ENCODE measurements around the gene LAMB1.
"Not testable (repeated sequence)": the region's sequence is repeated elsewhere in the genome, so short reads cannot be mapped to it uniquely, and the experiment has no call there.

The LAMB1 gene

GRCh38 chr7:107957436-107957835 lies 45.5 kb downstream of the LAMB1 start:
- DNase-seq, result no peak
- in situ Hi-C loops (cut with HindIII; ENCODE audit: low pct_ligation_motif_present, low pct_unique_long_range_greater_than_20kb, low sequenced_read_pairs), result no loop called here

- DNase-seq; in situ Hi-C loops (cut with HindIII; ENCODE audit: low pct_ligation_motif_present, low pct_unique_long_range_greater_than_20kb, low sequenced_read_pairs): not testable (repeated sequence)
Measured at GRCh38 chr7:107956950-107957349, 46.0 kb downstream of the LAMB1 start.

- in situ Hi-C loops (cut with HindIII; ENCODE audit: low pct_ligation_motif_present, low pct_unique_long_range_greater_than_20kb, low sequenced_read_pairs), result no loop called here
- DNase-seq, result no peak
Measured at GRCh38 chr7:107955394-107955793, 47.6 kb downstream of the LAMB1 start.

- no peak for DNase-seq
- in situ Hi-C loops (cut with HindIII; ENCODE audit: low pct_ligation_motif_present, low pct_unique_long_range_greater_than_20kb, low sequenced_read_pairs), result no loop called here
Measured at GRCh38 chr7:107953924-107954303, 49.0 kb downstream of the LAMB1 start.

- in situ Hi-C loops (cut with HindIII; ENCODE audit: low pct_ligation_motif_present, low pct_unique_long_range_greater_than_20kb, low sequenced_read_pairs), result no loop called here
- no peak for DNase-seq
Measured at GRCh38 chr7:107953265-107953923, 49.6 kb downstream of the LAMB1 start.

- in situ Hi-C loops (cut with HindIII; ENCODE audit: low pct_ligation_motif_present, low pct_unique_long_range_greater_than_20kb, low sequenced_read_pairs), result no loop called here
- no peak for DNase-seq
Measured at GRCh38 chr7:107951896-107952295, 51.1 kb downstream of the LAMB1 start.

- DNase-seq, result no peak
- in situ Hi-C loops (cut with HindIII; ENCODE audit: low pct_ligation_motif_present, low pct_unique_long_range_greater_than_20kb, low sequenced_read_pairs), result no loop called here
Measured at GRCh38 chr7:107951172-107951787, 51.7 kb downstream of the LAMB1 start.

- DNase-seq, result no peak
- in situ Hi-C loops (cut with HindIII; ENCODE audit: low pct_ligation_motif_present, low pct_unique_long_range_greater_than_20kb, low sequenced_read_pairs), result no loop called here
Measured at GRCh38 chr7:107949443-107949935, 53.5 kb downstream of the LAMB1 start.

- peak; percentile 40 for DNase-seq
- in situ Hi-C loops (cut with HindIII; ENCODE audit: low pct_ligation_motif_present, low pct_unique_long_range_greater_than_20kb, low sequenced_read_pairs), result no loop called here
Measured at GRCh38 chr7:107948645-107949442, 54.1 kb downstream of the LAMB1 start.

- DNase-seq, result no peak
- in situ Hi-C loops (cut with HindIII; ENCODE audit: low pct_ligation_motif_present, low pct_unique_long_range_greater_than_20kb, low sequenced_read_pairs), result no loop called here
Measured at GRCh38 chr7:107946881-107947280, 56.1 kb downstream of the LAMB1 start.

- in situ Hi-C loops (cut with HindIII; ENCODE audit: low pct_ligation_motif_present, low pct_unique_long_range_greater_than_20kb, low sequenced_read_pairs), result no loop called here
- DNase-seq, result no peak
Measured at GRCh38 chr7:107946451-107946850, 56.5 kb downstream of the LAMB1 start.

- DNase-seq, result no peak
- in situ Hi-C loops (cut with HindIII; ENCODE audit: low pct_ligation_motif_present, low pct_unique_long_range_greater_than_20kb, low sequenced_read_pairs), result no loop called here
Measured at GRCh38 chr7:107945332-107945731, 57.6 kb downstream of the LAMB1 start.

GRCh38 chr7:107944411-107945169 lies 58.4 kb downstream of the LAMB1 start:
- in situ Hi-C loops (cut with HindIII; ENCODE audit: low pct_ligation_motif_present, low pct_unique_long_range_greater_than_20kb, low sequenced_read_pairs), result no loop called here
- no peak for DNase-seq

- DNase-seq, result no peak
- in situ Hi-C loops (cut with HindIII; ENCODE audit: low pct_ligation_motif_present, low pct_unique_long_range_greater_than_20kb, low sequenced_read_pairs), result no loop called here
Measured at GRCh38 chr7:107943018-107943417, 59.9 kb downstream of the LAMB1 start.

- in situ Hi-C loops (cut with HindIII; ENCODE audit: low pct_ligation_motif_present, low pct_unique_long_range_greater_than_20kb, low sequenced_read_pairs), result no loop called here
- DNase-seq, result no peak
Measured at GRCh38 chr7:107940951-107941350, 62.0 kb downstream of the LAMB1 start.

GRCh38 chr7:107939573-107940489 lies 63.1 kb downstream of the LAMB1 start:
- peak; percentile 83 for DNase-seq
- in situ Hi-C loops (cut with HindIII; ENCODE audit: low pct_ligation_motif_present, low pct_unique_long_range_greater_than_20kb, low sequenced_read_pairs), result no loop called here

GRCh38 chr7:107938456-107939250 lies 64.3 kb downstream of the LAMB1 start:
- in situ Hi-C loops (cut with HindIII; ENCODE audit: low pct_ligation_motif_present, low pct_unique_long_range_greater_than_20kb, low sequenced_read_pairs), result no loop called here
- DNase-seq, result no peak
